Retina (tissue), 1 donor: Measurements from ENCODE around the gene SASH1.

ENCODE experiments used
- DNase-seq: peaks from one replicate; pipeline ENCODE4 v3.0.0-alpha.2; 2016

The SASH1 gene

DNA sequence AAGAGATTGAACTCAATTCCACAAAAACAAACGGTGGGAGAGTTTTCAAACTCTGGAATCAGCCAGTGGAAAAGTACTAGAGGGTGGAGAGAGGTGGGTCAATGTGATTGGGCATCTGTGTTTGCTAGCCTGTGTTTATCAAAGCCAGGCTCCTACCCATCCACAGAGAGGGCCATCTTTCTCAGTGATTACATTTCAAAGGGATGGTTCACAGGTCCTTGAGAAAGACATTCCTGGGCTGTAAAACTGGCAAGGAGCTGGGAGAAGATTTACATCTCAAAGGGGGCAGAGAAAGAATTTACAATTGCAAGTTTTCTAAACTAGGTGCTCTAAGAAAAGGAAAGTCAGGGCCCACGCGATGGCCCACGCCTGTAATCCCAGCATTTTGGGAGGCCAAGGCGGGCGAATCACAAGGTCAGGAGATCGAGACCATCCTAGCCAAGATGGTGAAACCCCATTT, 257.4 kb downstream of the SASH1 start:
- DNase-seq = no peak
